Heart left ventricle (tissue), 13 donors: Measurements from ENCODE around the gene NDUFAF7.
"Not testable (repeated sequence)": the region's sequence is repeated elsewhere in the genome, so short reads cannot be mapped to it uniquely, and the experiment has no call there.

ENCODE experiments used
- POLR2A ChIP-seq, 2 donors: fragments of 450-650 bp; IDR thresholded peaks; one replicate each; pipeline ENCODE4 v1.6.1; 2017; ENCODE audit warnings: antibody characterized with exemption in 2 of 2, mild to moderate bottlenecking in 2 of 2, moderate library complexity in 2 of 2
- TF ChIP-seq, protein P1 (sequence below), 12 donors: fragments of 200-600 bp; sonication (generic) in 4 of 12; IDR thresholded peaks; one replicate each; pipeline versions ENCODE4 v1.5.0 to v1.8.0; 2018 to 2022; ENCODE audit warnings: antibody characterized with exemption in 12 of 12, mild to moderate bottlenecking in 5 of 12
- donor health status: ischemic (EF 13 %, LVEDD 7.1; RV severe dilation, severe dysfunction).
- donor health status: DM: no; HTN: yes; CAD: no.
- donor health status: DM: no; HTN: no; CAD: no.
- donor health status: ischemic (EF 25% LVEDD 6.9; RV normal size, moderate dysfunction).
- donor health status: ischemic (EF 25% LVEDD 5.7; RV mildly dilated, moderate dysfunction).
- donor health status: ischemic (EF 35%, LVEDD 5.7; RV mildly dilated, moderate dysfunction).
- donor health status: nonischemic (EF 11% LVEDD 7.7; RV severe dilation, severe dysfunction).
- donor health status: DM: yes; HTN: yes; CAD: no.
- donor health status: PGD.
- donor health status: ischemic (EF 29% LVEDD 5.4; RV normal size, mild dysfunction).
- donor health status: nonischemic (EF 23%, LVEDD 6.1; RV moderate dilation, normal function).

DNA sequence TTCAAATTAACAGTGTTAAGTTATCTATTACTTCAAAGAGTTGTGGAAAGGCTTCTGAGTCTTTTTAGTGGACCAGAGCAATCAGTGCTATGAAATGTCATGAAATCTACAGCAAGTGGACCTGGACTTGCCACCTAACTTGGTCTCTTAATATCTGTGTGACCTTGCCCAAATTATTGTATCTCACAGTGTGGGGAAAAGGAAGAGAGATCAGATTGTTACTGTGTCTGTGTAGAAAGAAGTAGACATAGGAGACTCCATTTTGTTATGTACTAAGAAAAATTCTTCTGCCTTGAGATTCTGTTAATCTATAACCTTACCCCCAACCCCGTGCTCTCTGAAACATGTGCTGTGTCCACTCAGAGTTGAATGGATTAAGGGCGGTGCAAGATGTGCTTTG, 6.3 kb upstream of the NDUFAF7 start:
- not testable (repeated sequence) for TF ChIP-seq POLR2A (IDR thresholded peaks at IDR 0.05)
- TF ChIP-seq, protein P1, sequence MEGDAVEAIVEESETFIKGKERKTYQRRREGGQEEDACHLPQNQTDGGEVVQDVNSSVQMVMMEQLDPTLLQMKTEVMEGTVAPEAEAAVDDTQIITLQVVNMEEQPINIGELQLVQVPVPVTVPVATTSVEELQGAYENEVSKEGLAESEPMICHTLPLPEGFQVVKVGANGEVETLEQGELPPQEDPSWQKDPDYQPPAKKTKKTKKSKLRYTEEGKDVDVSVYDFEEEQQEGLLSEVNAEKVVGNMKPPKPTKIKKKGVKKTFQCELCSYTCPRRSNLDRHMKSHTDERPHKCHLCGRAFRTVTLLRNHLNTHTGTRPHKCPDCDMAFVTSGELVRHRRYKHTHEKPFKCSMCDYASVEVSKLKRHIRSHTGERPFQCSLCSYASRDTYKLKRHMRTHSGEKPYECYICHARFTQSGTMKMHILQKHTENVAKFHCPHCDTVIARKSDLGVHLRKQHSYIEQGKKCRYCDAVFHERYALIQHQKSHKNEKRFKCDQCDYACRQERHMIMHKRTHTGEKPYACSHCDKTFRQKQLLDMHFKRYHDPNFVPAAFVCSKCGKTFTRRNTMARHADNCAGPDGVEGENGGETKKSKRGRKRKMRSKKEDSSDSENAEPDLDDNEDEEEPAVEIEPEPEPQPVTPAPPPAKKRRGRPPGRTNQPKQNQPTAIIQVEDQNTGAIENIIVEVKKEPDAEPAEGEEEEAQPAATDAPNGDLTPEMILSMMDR (IDR thresholded peaks at IDR 0.05), result not testable (repeated sequence)
